Esophagus muscularis mucosa (tissue), 4 donors: ENCODE data around the gene LRSAM1. TPM values are rescaled to one million over a fixed set of nuclear protein-coding genes. Genes with fewer than 3 reads are reported as not detected.
A peak's percentile ranks its signal among the peaks of the same experiment; 100 is the strongest.

Source experiments
- DNase-seq: peaks from one replicate; pipeline ENCODE4 v3.0.0-alpha.2; 2017; ENCODE audit errors: extremely low spot score
- H3K27ac ChIP-seq, 4 donors: fragments of 200-600 bp; sonication (generic); replicated peaks in 1 of 4; 1 replicate in 3 of 4; 2 replicates in 1 of 4; pipeline ENCODE4 v1.5.1; 2016 to 2019; ENCODE audit warnings: mild to moderate bottlenecking in 1 of 4
- H3K27me3 ChIP-seq, 4 donors: fragments of 200-600 bp; sonication (generic); one replicate each; pipeline versions ENCODE4 v1.5.1 to v1.6.0; 2016 to 2019
- H3K36me3 ChIP-seq, 4 donors: fragments of 200-600 bp; sonication (generic); one replicate each; pipeline ENCODE4 v1.5.1; 2016 to 2019
- H3K4me1 ChIP-seq, 4 donors: fragments of 200-600 bp; sonication (generic); one replicate each; pipeline ENCODE4 v1.5.1; 2016 to 2019
- H3K4me3 ChIP-seq, 4 donors: fragments of 200-600 bp; sonication (generic); 1 replicate in 2 of 4; 2 replicates in 2 of 4; pipeline ENCODE4 v1.5.1; 2016 to 2019; ENCODE audit warnings: mild to moderate bottlenecking in 4 of 4, moderate library complexity in 1 of 4
- H3K9me3 ChIP-seq, 4 donors: fragments of 200-600 bp; sonication (generic); 1 replicate in 3 of 4; 2 replicates in 1 of 4; pipeline ENCODE4 v1.5.1; 2016 to 2019
- CTCF ChIP-seq, 3 experiments: fragments of 200-600 bp in 2 of 3; fragments of 450-650 bp in 1 of 3; sonication (generic) in 2 of 3; IDR thresholded peaks; one replicate each; pipeline ENCODE4 v1.5.1; 2017 to 2019; ENCODE audit warnings: antibody characterized with exemption in 3 of 3, mild to moderate bottlenecking in 2 of 3, moderate library complexity in 1 of 3
- EP300 ChIP-seq: sonication (generic); formaldehyde crosslinking; IDR thresholded peaks from one replicate; pipeline ENCODE4 v1.6.1; 2017; ENCODE audit warnings: antibody characterized with exemption
- POLR2A ChIP-seq: fragments of 450-650 bp; IDR thresholded peaks from one replicate; pipeline ENCODE4 v1.6.1; 2017; ENCODE audit warnings: antibody characterized with exemption, moderate library complexity, mild to moderate bottlenecking, low read depth
- POLR2AphosphoS5 ChIP-seq, 2 donors: sonication (generic); formaldehyde crosslinking; IDR thresholded peaks; one replicate each; pipeline ENCODE4 v1.6.1; 2017; ENCODE audit warnings: antibody characterized with exemption in 2 of 2
- WGBS: methylation state at CpG from one replicate; pipeline ENCODE4 v1.1.5; 2018; 5-methylcytosine and 5-hydroxymethylcytosine counted together
- intact Hi-C: fragments of 100-400 bp; cut with DNase I; formaldehyde crosslinking; loops from one replicate; pipeline ENCODE4 v1.15.1; 2023
- total RNA-seq, 4 donors: library from RNA; depleted of rRNA; stranded (reverse); fragments of >200 nt; gene quantifications; one replicate each; pipeline versions ENCODE4 v1.1.0 to v1.2.1, GENCODE V29; 2016

Gene LRSAM1
- total RNA-seq, 4 donors from 2014 or later, result 13.6 to 26.2 (median 18.8) TPM

- intact Hi-C loops, result loop anchor here (10.0 kb wide), 1 partner anchor 417 kb away; no protein-coding TSS in a partner anchor
- Histone ChIP-seq H3K4me1 (peaks cover 9 to 14% (median 13%) of the 10 kb centered on the region in 4 donors), H3K27ac (no peak overlapping the region), H3K4me3 (no peak overlapping the region), H3K9me3 (no peaks in the 10 kb centered on the region), H3K27me3 (no peaks in the 10 kb centered on the region), H3K36me3 (peaks cover 37 to 90% (median 80%) of the 10 kb centered on the region in 4 donors)
- 92% methylated on average over 10 of the region's 40 CpGs for WGBS
- TF ChIP-seq CTCF (IDR thresholded peaks at IDR 0.05), result no peak
- no peak for TF ChIP-seq POLR2AphosphoS5 (IDR thresholded peaks at IDR 0.05)
- TF ChIP-seq EP300, result no peak
- TF ChIP-seq POLR2A, result no peak
- no peak for DNase-seq
These were observed 56.7 kb downstream of the LRSAM1 start for GRCh38 chr9:127507751-127508648.

- Histone ChIP-seq H3K27ac (no peak overlapping the region), H3K36me3 (peaks cover 40 to 90% (median 80%) of the 10 kb centered on the region in 4 donors), H3K4me3 (no peak overlapping the region), H3K27me3 (no peaks in the 10 kb centered on the region), H3K9me3 (no peaks in the 10 kb centered on the region), H3K4me1 (peaks cover 9 to 14% (median 12%) of the 10 kb centered on the region in 4 donors)
- TF ChIP-seq EP300 (no peak), POLR2AphosphoS5 (IDR thresholded peaks at IDR 0.05) (no peak), POLR2A (no peak)
- intact Hi-C loops, result loop anchor here (10.0 kb wide), 1 partner anchor 416 kb away; no protein-coding TSS in a partner anchor
- DNase-seq, result no peak
- WGBS, result 91% methylated on average over 13 of the region's 19 CpGs
These were observed 57.6 kb downstream of the LRSAM1 start for GRCh38 chr9:127508901-127509260.

GRCh38 chr9:127509261-127509954 lies 58.1 kb downstream of the LRSAM1 start:
- WGBS, result 71% methylated on average over 11 of the region's 13 CpGs
- intact Hi-C loops, result loop anchor here (10.0 kb wide), 1 partner anchor 415 kb away; no protein-coding TSS in a partner anchor
- Histone ChIP-seq H3K9me3 (no peaks in the 10 kb centered on the region), H3K27ac (peak overlapping the region; percentile 11 to 59 (median 22)), H3K36me3 (peaks cover 45 to 92% (median 82%) of the 10 kb centered on the region in 4 donors), H3K4me1 (peaks cover 6 to 10% (median 8%) of the 10 kb centered on the region in 4 donors), H3K4me3 (no peak overlapping the region), H3K27me3 (no peaks in the 10 kb centered on the region)
- TF ChIP-seq EP300 (no peak), POLR2A (no peak), CTCF (IDR thresholded peaks at IDR 0.05) (no peak), POLR2AphosphoS5 (IDR thresholded peaks at IDR 0.05) (no peak)
- no peak for DNase-seq

- Histone ChIP-seq H3K27ac (peak overlapping the region; percentile 11 to 59 (median 22)), H3K4me3 (no peak overlapping the region), H3K4me1 (peaks cover 3 to 9% (median 7%) of the 10 kb centered on the region in 4 donors), H3K27me3 (no peaks in the 10 kb centered on the region), H3K9me3 (no peaks in the 10 kb centered on the region), H3K36me3 (peaks cover 51 to 92% (median 82%) of the 10 kb centered on the region in 4 donors)
- no peak for DNase-seq
- TF ChIP-seq POLR2AphosphoS5 (IDR thresholded peaks at IDR 0.05), result no peak
- WGBS, result 79% methylated on average over 9 of the region's 15 CpGs
- intact Hi-C loops, result loop anchor here (5.0 to 10.0 kb wide), 2 partner anchors 222 to 415 kb away; no protein-coding TSS in a partner anchor
These were observed 58.6 kb downstream of the LRSAM1 start for GRCh38 chr9:127509955-127510299.

GRCh38 chr9:127514468-127514867 lies 63.2 kb downstream of the LRSAM1 start:
- intact Hi-C loops, result loop anchor here (5.0 kb wide), 1 partner anchor 218 kb away; no protein-coding TSS in a partner anchor
- DNase-seq, result no peak
- Histone ChIP-seq H3K4me3 (no peak overlapping the region), H3K27ac (no peak overlapping the region), H3K36me3 (peaks cover 46 to 88% (median 76%) of the 10 kb centered on the region in 4 donors), H3K4me1 (peaks cover 3 to 13% (median 10%) of the 10 kb centered on the region in 4 donors), H3K9me3 (no peaks in the 10 kb centered on the region), H3K27me3 (no peaks in the 10 kb centered on the region)
- 59% methylated on average over 2 of the region's 2 CpGs for WGBS
- TF ChIP-seq EP300, result no peak
- no peak for TF ChIP-seq POLR2AphosphoS5 (IDR thresholded peaks at IDR 0.05)
- TF ChIP-seq CTCF (IDR thresholded peaks at IDR 0.05), result no peak
- no peak for TF ChIP-seq POLR2A
